ENCODE data around the gene SCN2A. TPM values are rescaled to one million over a fixed set of nuclear protein-coding genes. Genes with fewer than 3 reads are reported as not detected.

The SCN2A gene
- total RNA-seq, 1 donor from 2014 or later: 0.16 TPM

- ATAC-seq (ENCODE audit: low read depth): no peak
- Mint-ChIP-seq H3K4me1 (no peaks in the 10 kb centered on the region), H3K27me3 (no peaks in the 10 kb centered on the region), H3K9me3 (no peaks in the 10 kb centered on the region), H3K27ac (no peak overlapping the region), H3K36me3 (ENCODE audit: low read depth) (no peaks in the 10 kb centered on the region), H3K4me3 (no peak overlapping the region)
- intact Hi-C loops (cut with micrococcal nuclease): no loop called here
- ChIA-PET CTCF (no interaction called here), POLR2A (no interaction called here)
- TF ChIP-seq CTCF (IDR thresholded peaks at IDR 0.05): no peak
- DNase-seq: no peak
Observed at GRCh38 chr2:165428926-165429325, 189.7 kb downstream of the SCN2A start.

GRCh38 chr2:165431014-165431413, 191.8 kb downstream of the SCN2A start:
- no peak overlapping the region for H3K4me3 Mint-ChIP-seq
- ChIA-PET POLR2A (no interaction called here), CTCF (no interaction called here)
- no peaks in the 10 kb centered on the region for H3K36me3 Mint-ChIP-seq (ENCODE audit: low read depth)
- TF ChIP-seq CTCF (IDR thresholded peaks at IDR 0.05): no peak
- H3K4me1 Mint-ChIP-seq: no peaks in the 10 kb centered on the region
- no peaks in the 10 kb centered on the region for H3K27me3 Mint-ChIP-seq
- H3K27ac Mint-ChIP-seq: no peak overlapping the region
- ATAC-seq (ENCODE audit: low read depth) (no peak), DNase-seq (no peak)
- H3K9me3 Mint-ChIP-seq: no peaks in the 10 kb centered on the region
- intact Hi-C loops (cut with micrococcal nuclease): no loop called here

DNA sequence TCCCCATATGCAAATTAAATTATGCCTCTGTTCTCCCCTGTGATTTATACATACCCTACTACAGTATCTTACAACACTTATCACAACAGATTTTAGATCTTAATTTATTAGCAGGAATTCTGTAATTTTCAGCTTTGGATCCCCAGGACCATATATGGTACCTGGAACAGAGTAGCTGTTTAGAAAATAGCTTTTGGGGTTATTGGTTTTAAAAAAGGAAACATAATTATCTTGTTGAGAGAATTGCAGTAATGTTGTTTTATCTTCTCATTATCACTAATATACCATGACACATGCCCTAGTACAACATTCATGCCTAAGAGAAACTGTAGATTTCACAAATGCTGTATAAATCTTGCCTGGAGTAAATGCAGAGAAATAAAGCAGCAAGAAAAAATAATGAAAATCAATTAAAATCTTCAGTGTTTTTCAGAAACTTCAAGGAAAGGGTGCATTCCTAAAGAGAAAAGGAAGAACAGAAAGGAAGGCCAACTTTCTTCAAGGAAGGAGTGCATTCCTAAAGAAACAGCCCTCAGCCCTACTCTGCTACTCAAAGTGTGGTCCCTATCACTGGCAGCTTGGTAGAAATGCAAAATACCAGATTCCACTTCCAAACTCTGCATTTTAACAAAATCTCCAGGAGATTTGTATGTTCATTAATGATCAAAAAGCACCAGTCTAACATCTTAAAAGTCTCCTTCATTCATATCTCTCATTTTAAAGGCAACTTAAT, 193.2 kb downstream of the SCN2A start:
- intact Hi-C loops (cut with micrococcal nuclease): no loop called here
- no peaks in the 10 kb centered on the region for H3K36me3 Mint-ChIP-seq (ENCODE audit: low read depth)
- CTCF ChIA-PET: no interaction called here
- no peak for ATAC-seq (ENCODE audit: low read depth)
- no peaks in the 10 kb centered on the region for H3K9me3 Mint-ChIP-seq
- POLR2A ChIA-PET: no interaction called here
- H3K27me3 Mint-ChIP-seq: no peaks in the 10 kb centered on the region
- no peaks in the 10 kb centered on the region for H3K4me1 Mint-ChIP-seq
- no peak for TF ChIP-seq CTCF (IDR thresholded peaks at IDR 0.05)
- DNase-seq: no peak
- H3K4me3 Mint-ChIP-seq: no peak overlapping the region
- H3K27ac Mint-ChIP-seq: no peak overlapping the region

- Mint-ChIP-seq H3K4me1 (no peaks in the 10 kb centered on the region), H3K27me3 (no peaks in the 10 kb centered on the region), H3K36me3 (ENCODE audit: low read depth) (no peaks in the 10 kb centered on the region), H3K27ac (no peak overlapping the region), H3K9me3 (no peaks in the 10 kb centered on the region), H3K4me3 (no peak overlapping the region)
- ATAC-seq (ENCODE audit: low read depth) (no peak), DNase-seq (no peak)
- TF ChIP-seq CTCF (IDR thresholded peaks at IDR 0.05): no peak
- POLR2A ChIA-PET: no interaction called here
- intact Hi-C loops (cut with micrococcal nuclease): no loop called here
- CTCF ChIA-PET: no interaction called here
Observed at GRCh38 chr2:165434865-165435496, 195.8 kb downstream of the SCN2A start.

- ChIA-PET POLR2A (no interaction called here), CTCF (no interaction called here)
- no peaks in the 10 kb centered on the region for H3K9me3 Mint-ChIP-seq
- TF ChIP-seq CTCF (IDR thresholded peaks at IDR 0.05): no peak
- ATAC-seq (ENCODE audit: low read depth) (no peak), DNase-seq (no peak)
- H3K27ac Mint-ChIP-seq: no peak overlapping the region
- intact Hi-C loops (cut with micrococcal nuclease): no loop called here
- no peaks in the 10 kb centered on the region for H3K36me3 Mint-ChIP-seq (ENCODE audit: low read depth)
- no peaks in the 10 kb centered on the region for H3K27me3 Mint-ChIP-seq
- H3K4me1 Mint-ChIP-seq: no peaks in the 10 kb centered on the region
- H3K4me3 Mint-ChIP-seq: no peak overlapping the region
Observed at GRCh38 chr2:165435611-165436010, 196.4 kb downstream of the SCN2A start.

Data from activated B cell treated with CpG ODN at 0.5 μM for 24 hours (primary cell).